ENCODE data around the gene MCCD1. TPM values are rescaled to one million over a fixed set of nuclear protein-coding genes. Genes with fewer than 3 reads are reported as not detected.
"Not testable (repeated sequence)": the region's sequence is repeated elsewhere in the genome, so short reads cannot be mapped to it uniquely, and the experiment has no call there.

Gene MCCD1
- total RNA-seq, 1 donor from 2014 or later, result not detected

DNA sequence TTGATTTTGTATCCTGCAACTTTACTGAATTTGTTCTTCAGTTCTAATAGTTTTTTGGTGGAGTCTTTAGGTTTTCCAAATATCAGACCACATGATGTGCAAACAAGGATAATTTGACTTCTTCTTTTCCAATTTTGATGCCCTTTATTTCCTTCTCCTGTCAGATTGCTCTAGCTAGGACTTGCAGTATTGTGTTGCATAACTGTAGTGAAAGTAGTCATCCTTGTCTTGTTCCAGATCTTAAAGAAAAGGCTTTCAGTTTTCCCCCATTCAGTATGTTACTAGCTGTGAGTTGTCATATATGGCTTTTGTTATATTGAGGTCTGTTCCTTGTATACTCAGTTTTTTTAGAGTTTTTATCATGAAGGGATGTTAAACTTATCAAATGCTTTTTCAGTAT is 26.2 kb upstream of the MCCD1 start:
- no peak for DNase-seq (ENCODE audit: low spot score, unreplicated experiment)
- Mint-ChIP-seq H3K9me3 (ENCODE audit: low read depth) (peaks cover 7% of the 10 kb centered on the region), H3K4me1 (ENCODE audit: low read depth) (peaks cover 3% of the 10 kb centered on the region), H3K36me3 (ENCODE audit: insufficient read depth) (peaks cover 1% of the 10 kb centered on the region), H3K27ac (no peak overlapping the region), H3K4me3 (ENCODE audit: low read depth) (no peak overlapping the region), H3K27me3 (peaks cover 54% of the 10 kb centered on the region)
- TF ChIP-seq, protein P1, sequence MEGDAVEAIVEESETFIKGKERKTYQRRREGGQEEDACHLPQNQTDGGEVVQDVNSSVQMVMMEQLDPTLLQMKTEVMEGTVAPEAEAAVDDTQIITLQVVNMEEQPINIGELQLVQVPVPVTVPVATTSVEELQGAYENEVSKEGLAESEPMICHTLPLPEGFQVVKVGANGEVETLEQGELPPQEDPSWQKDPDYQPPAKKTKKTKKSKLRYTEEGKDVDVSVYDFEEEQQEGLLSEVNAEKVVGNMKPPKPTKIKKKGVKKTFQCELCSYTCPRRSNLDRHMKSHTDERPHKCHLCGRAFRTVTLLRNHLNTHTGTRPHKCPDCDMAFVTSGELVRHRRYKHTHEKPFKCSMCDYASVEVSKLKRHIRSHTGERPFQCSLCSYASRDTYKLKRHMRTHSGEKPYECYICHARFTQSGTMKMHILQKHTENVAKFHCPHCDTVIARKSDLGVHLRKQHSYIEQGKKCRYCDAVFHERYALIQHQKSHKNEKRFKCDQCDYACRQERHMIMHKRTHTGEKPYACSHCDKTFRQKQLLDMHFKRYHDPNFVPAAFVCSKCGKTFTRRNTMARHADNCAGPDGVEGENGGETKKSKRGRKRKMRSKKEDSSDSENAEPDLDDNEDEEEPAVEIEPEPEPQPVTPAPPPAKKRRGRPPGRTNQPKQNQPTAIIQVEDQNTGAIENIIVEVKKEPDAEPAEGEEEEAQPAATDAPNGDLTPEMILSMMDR (IDR thresholded peaks at IDR 0.05; ENCODE audit: unreplicated experiment), result no peak

DNA sequence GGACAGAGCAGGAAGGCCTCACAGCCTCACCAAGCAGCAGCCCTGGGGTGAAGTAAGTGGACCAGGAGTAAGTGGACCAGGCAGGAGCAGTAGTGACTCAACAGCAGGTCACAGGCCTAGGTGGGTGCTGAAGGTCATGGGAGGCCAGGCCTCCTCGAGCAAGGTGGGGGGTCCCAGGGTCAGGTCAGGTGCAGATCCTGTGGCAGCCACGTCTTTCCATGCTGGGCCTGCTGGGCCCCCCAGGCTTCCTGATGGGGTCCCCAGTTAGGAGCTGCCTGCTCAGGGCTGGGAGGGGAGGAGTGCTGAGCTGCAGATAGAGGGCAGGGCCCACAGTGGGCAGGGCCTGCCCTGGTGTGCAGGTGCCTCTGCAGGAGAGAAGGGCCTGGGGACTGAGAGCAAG is 19.7 kb upstream of the MCCD1 start:
- not testable (repeated sequence) for H3K27ac Mint-ChIP-seq; H3K4me1 Mint-ChIP-seq (ENCODE audit: low read depth); H3K36me3 Mint-ChIP-seq (ENCODE audit: insufficient read depth); H3K4me3 Mint-ChIP-seq (ENCODE audit: low read depth); H3K9me3 Mint-ChIP-seq (ENCODE audit: low read depth); DNase-seq (ENCODE audit: low spot score, unreplicated experiment)
- peaks cover 13% of the 10 kb centered on the region for H3K27me3 Mint-ChIP-seq

DNA sequence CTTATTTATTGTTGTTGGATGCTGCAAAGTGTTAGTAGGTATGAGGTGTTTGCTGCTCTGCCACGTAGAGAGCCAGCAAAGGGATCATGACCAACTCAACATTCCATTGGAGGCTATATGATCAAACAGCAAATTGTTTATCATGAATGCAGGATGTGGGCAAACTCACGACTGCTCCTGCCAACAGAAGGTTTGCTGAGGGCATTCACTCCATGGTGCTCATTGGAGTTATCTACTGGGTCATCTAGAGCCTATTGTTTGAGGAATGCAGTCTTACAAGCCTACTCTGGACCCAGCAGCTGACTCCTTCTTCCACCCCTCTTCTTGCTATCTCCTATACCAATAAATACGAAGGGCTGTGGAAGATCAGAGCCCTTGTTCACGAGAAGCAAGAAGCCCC is 18.8 kb upstream of the MCCD1 start:
- TF ChIP-seq, protein P1 (IDR thresholded peaks at IDR 0.05; ENCODE audit: unreplicated experiment), result no peak
- Mint-ChIP-seq H3K27me3 (peaks cover 13% of the 10 kb centered on the region), H3K9me3 (ENCODE audit: low read depth) (no peaks in the 10 kb centered on the region), H3K4me1 (ENCODE audit: low read depth) (no peaks in the 10 kb centered on the region), H3K36me3 (ENCODE audit: insufficient read depth) (no peaks in the 10 kb centered on the region), H3K27ac (no peak overlapping the region), H3K4me3 (ENCODE audit: low read depth) (no peak overlapping the region)
- DNase-seq (ENCODE audit: low spot score, unreplicated experiment), result no peak

DNA sequence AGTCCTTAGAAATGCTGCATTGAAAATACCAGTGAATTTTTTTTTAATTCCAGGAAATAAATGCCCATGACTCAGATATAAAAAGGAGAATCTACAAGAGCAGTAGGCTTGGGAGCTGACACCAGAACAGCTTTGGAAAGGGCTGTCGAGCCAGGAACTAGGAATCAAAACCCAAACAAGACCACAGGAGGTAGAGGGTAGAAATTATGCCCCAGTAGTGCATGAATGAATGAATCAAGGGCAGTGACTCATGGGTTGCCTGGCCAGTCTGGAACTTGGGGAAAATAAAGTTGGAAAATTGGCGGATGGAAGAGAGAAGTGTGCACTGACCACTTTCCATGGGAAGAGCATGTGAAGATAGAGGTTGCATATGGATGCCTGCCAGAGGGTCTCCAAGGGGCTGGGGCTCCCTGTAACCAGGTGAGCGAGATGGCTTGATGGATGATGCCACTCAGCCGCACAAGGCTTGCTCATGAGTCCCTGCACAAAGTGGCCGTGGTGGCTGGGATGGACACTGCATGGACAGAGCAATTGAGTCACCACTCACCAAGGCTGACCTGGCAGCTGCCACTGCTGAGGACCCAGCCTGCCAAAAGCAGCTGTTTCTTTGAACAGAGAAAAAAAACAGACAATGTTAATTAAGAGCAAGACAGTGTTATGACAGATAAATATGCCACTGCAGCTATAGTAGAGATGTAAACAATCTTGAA is 15.2 kb upstream of the MCCD1 start:
- Mint-ChIP-seq H3K36me3 (ENCODE audit: insufficient read depth) (no peaks in the 10 kb centered on the region), H3K4me3 (ENCODE audit: low read depth) (no peak overlapping the region)

DNA sequence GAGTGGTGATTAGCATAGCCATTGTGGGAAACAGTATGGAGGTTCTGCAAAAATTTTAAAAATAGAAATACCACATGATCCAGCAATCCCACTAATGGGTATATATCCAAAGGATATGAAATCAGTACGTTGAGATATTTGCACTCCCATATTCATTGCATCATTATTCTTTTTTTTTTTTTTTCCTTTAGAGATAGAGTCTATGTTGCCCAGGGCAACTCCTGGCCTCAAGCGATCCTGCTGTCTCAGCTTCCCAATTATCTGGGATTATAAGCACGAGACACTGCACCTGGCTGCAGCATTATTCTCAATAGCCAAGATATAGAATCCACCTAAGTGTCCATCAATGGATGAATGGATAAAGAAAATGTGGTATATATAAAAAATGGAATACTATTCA is 6.9 kb upstream of the MCCD1 start:
- TF ChIP-seq, protein P1 (IDR thresholded peaks at IDR 0.05; ENCODE audit: unreplicated experiment), result no peak
- no peak overlapping the region for H3K27ac Mint-ChIP-seq
- H3K4me3 Mint-ChIP-seq (ENCODE audit: low read depth), result no peak overlapping the region
- no peak for DNase-seq (ENCODE audit: low spot score, unreplicated experiment)
- peaks cover 14% of the 10 kb centered on the region for H3K27me3 Mint-ChIP-seq
- H3K9me3 Mint-ChIP-seq (ENCODE audit: low read depth), result no peaks in the 10 kb centered on the region
- H3K36me3 Mint-ChIP-seq (ENCODE audit: insufficient read depth), result no peaks in the 10 kb centered on the region
- H3K4me1 Mint-ChIP-seq (ENCODE audit: low read depth), result no peaks in the 10 kb centered on the region

More for the DNA sequence above, 15.2 kb upstream of the MCCD1 start:
- DNase-seq (ENCODE audit: low spot score, unreplicated experiment), result no peak
- Mint-ChIP-seq H3K27me3 (peaks cover 8% of the 10 kb centered on the region), H3K9me3 (ENCODE audit: low read depth) (no peaks in the 10 kb centered on the region), H3K27ac (no peak overlapping the region), H3K4me1 (ENCODE audit: low read depth) (no peaks in the 10 kb centered on the region)
- TF ChIP-seq, protein P1 (IDR thresholded peaks at IDR 0.05; ENCODE audit: unreplicated experiment), result no peak

DNA sequence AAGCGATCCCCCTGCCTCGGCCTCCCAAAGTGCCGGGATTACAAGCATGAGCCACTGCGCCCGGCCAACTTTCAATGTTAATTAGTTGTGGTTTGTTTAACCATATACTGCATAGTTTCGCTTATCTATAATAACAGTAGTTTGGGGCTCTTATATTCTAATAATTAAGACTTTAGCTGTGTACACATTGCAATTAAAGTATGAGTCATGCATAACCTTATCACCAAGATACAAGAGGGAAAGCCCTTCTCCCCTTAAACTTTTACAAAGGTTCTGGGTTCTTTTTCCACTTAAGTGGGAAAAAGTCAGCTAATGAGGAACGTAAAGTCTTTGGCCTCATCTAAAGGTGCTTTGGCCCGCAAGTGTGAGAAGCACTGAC is 3.2 kb upstream of the MCCD1 start:
- H3K27ac Mint-ChIP-seq, result no peak overlapping the region
- no peak for DNase-seq (ENCODE audit: low spot score, unreplicated experiment)
- peaks cover 6% of the 10 kb centered on the region for H3K36me3 Mint-ChIP-seq (ENCODE audit: insufficient read depth)
- no peak overlapping the region for H3K4me3 Mint-ChIP-seq (ENCODE audit: low read depth)
- TF ChIP-seq, protein P1 (IDR thresholded peaks at IDR 0.05; ENCODE audit: unreplicated experiment), result no peak
- H3K27me3 Mint-ChIP-seq, result peaks cover 5% of the 10 kb centered on the region
- no peaks in the 10 kb centered on the region for H3K9me3 Mint-ChIP-seq (ENCODE audit: low read depth)
- peaks cover 6% of the 10 kb centered on the region for H3K4me1 Mint-ChIP-seq (ENCODE audit: low read depth)

Measured in progenitor cell of endocrine pancreas (in vitro differentiated cells).